Measurements from ENCODE around the gene TAOK1. TPM values are rescaled to one million over a fixed set of nuclear protein-coding genes. Genes with fewer than 3 reads are reported as not detected.
"Not testable (repeated sequence)": the region's sequence is repeated elsewhere in the genome, so short reads cannot be mapped to it uniquely, and the experiment has no call there.

The TAOK1 gene
- total and polyA plus RNA-seq, 2 of the 13 experiments (the other 11 are each of a cell fraction or from before 2014, with no cell fraction given): 14.1 to 23.0 TPM

DNA sequence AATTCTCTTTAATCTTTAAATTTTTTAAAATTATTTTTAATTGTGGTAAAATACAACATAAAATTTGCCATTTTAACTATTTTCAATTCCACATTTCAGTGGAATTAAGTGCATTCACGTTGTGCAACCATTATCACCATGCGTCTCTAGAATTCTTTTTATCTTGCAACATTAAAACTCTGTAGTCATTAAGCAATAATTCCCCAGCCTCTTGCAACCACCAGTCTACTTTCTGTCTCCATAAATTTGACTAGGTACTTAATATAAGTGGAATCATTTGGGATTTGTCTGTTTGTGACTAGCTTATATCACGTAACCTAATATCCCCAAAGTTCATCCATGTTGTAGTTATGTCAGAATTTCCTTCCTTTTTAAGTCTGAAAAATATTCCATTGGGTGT is 79.1 kb downstream of the TAOK1 start:
- peaks cover 2 to 42% of the 10 kb centered on the region in 2 experiments; a peak in 4 of 5 replicates for H3K36me3 ChIP-seq (replicated peaks in 1 of 2; ENCODE audit: control insufficient read depth in 1 of 2, insufficient read depth in 2 of 2, low read length in 2 of 2)
- in situ Hi-C loops (cut with HindIII; ENCODE audit: extremely low pct_ligation_motif_present, low pct_unique_long_range_greater_than_20kb): no loop called here
- no peak for FAIRE-seq

DNA sequence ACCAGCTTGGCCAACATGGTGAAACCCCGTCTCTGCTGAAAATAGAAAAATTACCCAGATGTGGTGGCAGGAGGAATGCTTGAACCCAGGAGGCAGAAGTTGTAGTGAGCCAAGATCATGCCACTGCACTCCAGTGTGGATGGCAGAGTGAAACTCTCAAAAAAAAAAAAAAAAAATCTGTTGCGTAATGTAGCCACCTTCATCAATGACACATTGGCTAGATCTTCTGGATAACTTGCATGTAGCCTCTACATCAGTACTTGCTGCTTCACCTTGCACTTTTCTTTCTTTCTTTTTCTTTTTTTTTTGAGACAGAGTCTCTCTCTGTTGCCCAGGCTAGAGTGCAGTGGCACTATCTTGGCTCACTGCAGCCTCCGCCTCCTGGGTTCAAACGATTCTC is 83.3 kb downstream of the TAOK1 start:
- POLR2A ChIA-PET: not testable (repeated sequence)
- WGBS (ENCODE audit: low lambda C conversion rate): 96% methylated on average over 4 of the region's 4 CpGs

More for the DNA sequence above, 79.1 kb downstream of the TAOK1 start:
- no peaks in the 10 kb centered on the region for H3K4me1 ChIP-seq (ENCODE audit: insufficient read depth, low read length)
- ChIA-PET CTCF (ENCODE audit: low intra/inter-chr PET ratio, low total read pairs) (no interaction called here), POLR2A (no interaction called here)
- no peak overlapping the region for H3K9ac ChIP-seq (ENCODE audit: insufficient read depth, low read depth, low read length)
- TF ChIP-seq ISL2 (CRISPR knock-in tag; IDR thresholded peaks at IDR 0.05) (no peak), RAD21 (CRISPR knock-in tag; IDR thresholded peaks at IDR 0.05) (no peak), ZNF224 (CRISPR knock-in tag; IDR thresholded peaks at IDR 0.05) (no peak), YEATS2 (CRISPR knock-in tag; IDR thresholded peaks at IDR 0.05; ENCODE audit: borderline replicate concordance) (no peak)
- TF ChIP-seq, protein P1, sequence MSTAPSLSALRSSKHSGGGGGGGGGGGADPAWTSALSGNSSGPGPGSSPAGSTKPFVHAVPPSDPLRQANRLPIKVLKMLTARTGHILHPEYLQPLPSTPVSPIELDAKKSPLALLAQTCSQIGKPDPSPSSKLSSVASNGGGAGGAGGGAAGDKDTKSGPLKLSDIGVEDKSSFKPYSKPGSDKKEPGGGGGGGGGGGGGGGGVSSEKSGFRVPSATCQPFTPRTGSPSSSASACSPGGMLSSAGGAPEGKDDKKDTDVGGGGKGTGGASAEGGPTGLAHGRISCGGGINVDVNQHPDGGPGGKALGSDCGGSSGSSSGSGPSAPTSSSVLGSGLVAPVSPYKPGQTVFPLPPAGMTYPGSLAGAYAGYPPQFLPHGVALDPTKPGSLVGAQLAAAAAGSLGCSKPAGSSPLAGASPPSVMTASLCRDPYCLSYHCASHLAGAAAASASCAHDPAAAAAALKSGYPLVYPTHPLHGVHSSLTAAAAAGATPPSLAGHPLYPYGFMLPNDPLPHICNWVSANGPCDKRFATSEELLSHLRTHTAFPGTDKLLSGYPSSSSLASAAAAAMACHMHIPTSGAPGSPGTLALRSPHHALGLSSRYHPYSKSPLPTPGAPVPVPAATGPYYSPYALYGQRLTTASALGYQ (CRISPR knock-in tag; IDR thresholded peaks at IDR 0.05): no peak
- no peaks in the 10 kb centered on the region for H4K20me1 ChIP-seq (ENCODE audit: insufficient read depth, low read length)
- no peak for ATAC-seq
- BruUV-seq (replicated peaks): no TSS peak
- no peak overlapping the region for H2AFZ ChIP-seq (ENCODE audit: low read length)
- WGBS (ENCODE audit: low lambda C conversion rate): 95% methylated on average over 3 of the region's 3 CpGs
- no peaks in the 10 kb centered on the region for H3K27me3 ChIP-seq (ENCODE audit: control insufficient read depth in 1 of 2, insufficient read depth in 2 of 2, low read length in 2 of 2)
- intact Hi-C loops (cut with micrococcal nuclease; ENCODE audit: unreplicated experiment): no loop called here
- H3K4me3 ChIP-seq (replicated peaks in 1 of 3; ENCODE audit: insufficient read depth in 1 of 3, low read depth in 2 of 3, low read length in 3 of 3): no peak overlapping the region
- no peak overlapping the region for H3K4me2 ChIP-seq (ENCODE audit: low read depth, low read length)
- DNase-seq (ENCODE audit: low spot score): no peak
- no peaks in the 10 kb centered on the region for H3K79me2 ChIP-seq (ENCODE audit: insufficient read depth, low read length)
- no peaks in the 10 kb centered on the region for H3K9me3 ChIP-seq (ENCODE audit: low read length)
- no peak overlapping the region for H3K27ac ChIP-seq (ENCODE audit: extremely low read length, insufficient read depth, low read length)

More for the DNA sequence above, 83.3 kb downstream of the TAOK1 start:
- in situ Hi-C loops (cut with HindIII; ENCODE audit: extremely low pct_ligation_motif_present, low pct_unique_long_range_greater_than_20kb); H4K20me1 ChIP-seq (ENCODE audit: insufficient read depth, low read length); H3K79me2 ChIP-seq (ENCODE audit: insufficient read depth, low read length); DNase-seq (ENCODE audit: low spot score); FAIRE-seq; CTCF ChIA-PET (ENCODE audit: low intra/inter-chr PET ratio, low total read pairs); intact Hi-C loops (cut with micrococcal nuclease; ENCODE audit: unreplicated experiment); H2AFZ ChIP-seq (ENCODE audit: low read length); H3K4me3 ChIP-seq (replicated peaks in 1 of 3; ENCODE audit: insufficient read depth in 1 of 3, low read depth in 2 of 3, low read length in 3 of 3); H3K4me2 ChIP-seq (ENCODE audit: low read depth, low read length); H3K27ac ChIP-seq (ENCODE audit: extremely low read length, insufficient read depth, low read length); ATAC-seq; H3K27me3 ChIP-seq (ENCODE audit: control insufficient read depth in 1 of 2, insufficient read depth in 2 of 2, low read length in 2 of 2); H3K4me1 ChIP-seq (ENCODE audit: insufficient read depth, low read length); BruUV-seq (replicated peaks); H3K9ac ChIP-seq (ENCODE audit: insufficient read depth, low read depth, low read length); H3K9me3 ChIP-seq (ENCODE audit: low read length): not testable (repeated sequence)
- peaks cover 6 to 29% of the 10 kb centered on the region in 2 experiments for H3K36me3 ChIP-seq (replicated peaks in 1 of 2; ENCODE audit: control insufficient read depth in 1 of 2, insufficient read depth in 2 of 2, low read length in 2 of 2)
- peak; percentile 69 for TF ChIP-seq CEBPB (IDR thresholded peaks at IDR 0.05; ENCODE audit: borderline replicate concordance, low read depth, low read length)

All from HepG2 (cell line).